GM19463 (cell line): ENCODE results near the gene PLEKHH1.
"Not testable (repeated sequence)": the region's sequence is repeated elsewhere in the genome, so short reads cannot be mapped to it uniquely, and the experiment has no call there.

Experiments
- ATAC-seq: cut with Tn5 transposase; IDR thresholded peaks from one replicate; pipeline ENCODE4 v1.9.1; 2021; ENCODE audit warnings: mild to moderate bottlenecking, moderate library complexity; ENCODE audit not compliant: unreplicated experiment

PLEKHH1 gene

DNA sequence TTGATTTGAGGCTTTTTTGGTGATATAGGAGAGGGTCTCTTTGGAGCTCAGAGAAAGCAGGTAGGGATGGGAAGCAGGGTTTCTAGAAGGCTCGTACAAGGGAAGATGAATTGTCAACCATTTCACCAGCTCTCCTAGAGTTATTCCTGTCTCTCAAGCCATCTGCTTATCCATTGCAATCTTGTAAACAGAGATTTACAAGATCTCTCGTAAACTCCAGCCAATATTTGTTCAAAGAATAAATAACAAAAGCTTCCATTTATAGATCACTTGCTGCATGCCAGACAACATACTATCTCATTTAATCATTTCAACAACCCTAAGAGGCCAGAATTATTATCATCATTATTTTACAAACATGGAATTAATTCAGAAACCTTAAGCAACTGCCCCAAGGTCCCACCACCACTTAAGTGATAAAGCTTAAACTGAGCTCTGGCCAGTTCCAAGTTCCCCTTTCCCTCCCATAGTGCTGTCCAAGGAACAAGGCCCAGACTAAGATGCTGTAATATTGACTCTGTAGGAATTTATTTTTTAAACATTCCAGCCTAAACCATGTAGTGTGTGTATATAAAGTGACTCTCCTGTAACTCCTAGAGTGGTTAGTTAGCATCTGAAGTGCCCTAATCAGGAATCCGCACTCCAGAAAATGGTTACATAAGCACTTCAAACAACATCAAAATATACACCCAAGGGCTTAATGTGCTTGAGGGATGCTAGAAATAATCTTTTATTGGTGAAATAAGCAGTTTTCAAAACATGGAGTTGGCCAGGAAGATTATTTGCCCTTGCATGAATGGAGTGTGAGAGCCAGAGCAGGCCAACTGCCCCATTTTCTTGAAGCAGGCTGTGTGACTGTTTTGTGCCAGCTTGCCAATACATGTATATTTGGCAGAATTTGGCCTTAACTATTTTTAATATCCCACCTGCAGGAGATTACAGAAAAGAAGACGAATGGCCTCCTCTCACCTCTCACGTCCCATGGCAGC, 2.8 kb upstream of the PLEKHH1 start:
- ATAC-seq: no peak

DNA sequence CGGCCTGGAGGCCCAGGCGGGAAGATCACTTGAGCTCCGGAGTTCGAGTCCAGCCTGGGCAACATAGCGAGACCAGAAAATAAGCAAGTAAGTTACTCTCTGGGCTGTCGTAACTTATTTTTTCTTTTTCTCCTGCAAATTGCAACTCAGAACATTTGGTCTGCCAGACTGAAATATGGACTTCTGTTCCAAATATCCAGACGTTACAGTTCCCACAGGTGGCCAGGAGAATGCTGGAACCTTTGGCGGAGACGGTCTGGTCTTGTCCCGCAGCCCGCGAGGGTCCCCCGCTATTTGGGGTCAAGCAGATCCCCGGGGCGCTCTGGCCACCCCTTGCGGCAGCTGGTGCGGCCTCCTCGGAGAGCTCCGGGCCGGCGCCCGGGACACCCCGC, 488 bp upstream of the PLEKHH1 start:
- ATAC-seq: no peak

DNA sequence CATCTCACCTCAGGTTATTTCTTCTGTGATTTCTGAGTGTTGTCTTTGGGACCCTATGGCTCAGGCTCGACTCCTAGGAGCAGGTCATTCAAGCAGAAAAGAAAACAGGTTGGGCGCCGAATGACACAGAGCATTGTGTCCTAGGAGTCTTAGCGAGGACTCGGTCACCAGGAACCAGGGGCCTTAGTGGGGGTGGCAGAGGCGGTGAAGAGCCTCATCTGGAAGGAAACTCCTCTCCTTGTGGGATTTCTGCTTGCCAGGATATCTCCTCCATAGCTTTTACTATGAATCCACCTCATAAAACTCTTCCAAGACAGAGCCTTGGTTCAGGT, 630 bp downstream of the PLEKHH1 start:
- no peak for ATAC-seq

DNA sequence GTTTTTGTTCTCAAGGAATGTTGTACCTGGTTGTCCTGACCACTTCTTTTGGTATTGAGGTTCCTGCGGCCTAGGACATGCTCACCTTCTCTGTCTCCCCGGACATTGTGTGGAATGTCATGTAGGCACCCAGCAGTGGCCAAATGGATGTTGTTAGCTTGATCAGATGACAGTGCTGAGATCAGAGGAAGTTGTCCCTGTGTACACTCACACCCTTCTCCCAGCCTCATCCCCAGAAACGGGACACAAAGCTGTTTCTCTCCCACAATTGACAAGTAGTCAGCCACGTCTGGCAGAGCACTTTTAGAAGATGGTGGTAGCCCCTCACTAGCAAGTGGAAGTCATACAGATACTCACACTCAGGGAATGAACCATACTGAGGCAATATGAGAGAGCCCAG, 3.0 kb downstream of the PLEKHH1 start:
- no peak for ATAC-seq

DNA sequence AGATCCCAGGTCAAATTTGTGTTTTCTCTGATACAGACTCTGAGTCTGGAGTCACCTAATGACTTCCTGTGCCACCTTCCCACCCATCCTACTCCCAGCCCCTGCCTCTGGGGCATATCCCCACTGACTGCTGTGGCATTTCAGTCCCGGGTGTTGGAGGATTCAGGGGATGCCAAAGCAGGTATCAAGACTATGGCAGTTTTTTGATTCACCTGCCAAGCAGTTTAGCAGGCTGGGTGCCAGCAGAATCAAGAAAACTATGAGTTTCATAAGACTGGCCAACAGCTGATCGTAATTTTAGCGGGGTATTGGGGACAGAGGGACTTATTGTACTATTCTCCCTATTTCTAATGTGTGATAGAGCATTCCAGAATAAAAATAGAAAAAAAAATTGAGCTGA, 4.6 kb downstream of the PLEKHH1 start:
- ATAC-seq: no peak

DNA sequence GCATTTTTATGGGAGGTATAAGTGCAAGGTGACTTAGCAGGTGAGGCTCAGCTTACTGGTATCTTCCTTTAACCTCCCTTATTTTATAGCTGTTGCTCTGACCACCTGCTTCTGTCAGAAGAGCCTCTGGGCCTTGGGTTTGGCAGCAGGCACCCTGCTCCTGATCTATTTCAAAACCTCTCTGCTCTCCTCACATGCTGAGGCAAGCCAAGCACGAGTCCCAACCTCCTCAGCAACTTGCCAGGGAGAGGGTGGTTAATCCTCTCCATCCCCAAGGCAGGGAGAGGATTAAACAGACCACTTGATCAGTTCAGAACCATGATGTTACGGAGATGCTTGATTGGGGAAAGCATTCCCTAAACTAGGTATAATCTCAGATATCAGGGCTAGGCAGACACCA, 5.4 kb downstream of the PLEKHH1 start:
- no peak for ATAC-seq

DNA sequence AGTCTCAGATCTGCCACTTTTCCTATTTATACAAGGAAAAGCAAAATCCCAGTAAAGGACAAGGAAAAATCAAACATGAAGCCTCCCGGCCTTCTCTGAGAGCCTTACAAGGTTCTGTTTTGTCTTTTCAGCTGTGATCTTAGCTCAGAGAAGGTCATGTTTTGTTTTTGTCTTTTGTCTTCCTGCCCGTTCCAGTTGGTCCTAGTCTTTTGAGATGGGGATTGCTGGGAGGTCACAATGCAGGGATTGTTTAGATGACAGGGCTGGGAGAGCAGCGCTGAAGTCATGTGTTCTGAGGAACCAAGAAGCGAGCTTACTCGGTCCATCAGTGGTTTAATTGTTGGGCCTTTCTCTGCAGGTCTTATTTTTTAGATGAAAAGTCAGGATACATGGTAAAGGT, 6.0 kb downstream of the PLEKHH1 start:
- ATAC-seq: no peak

DNA sequence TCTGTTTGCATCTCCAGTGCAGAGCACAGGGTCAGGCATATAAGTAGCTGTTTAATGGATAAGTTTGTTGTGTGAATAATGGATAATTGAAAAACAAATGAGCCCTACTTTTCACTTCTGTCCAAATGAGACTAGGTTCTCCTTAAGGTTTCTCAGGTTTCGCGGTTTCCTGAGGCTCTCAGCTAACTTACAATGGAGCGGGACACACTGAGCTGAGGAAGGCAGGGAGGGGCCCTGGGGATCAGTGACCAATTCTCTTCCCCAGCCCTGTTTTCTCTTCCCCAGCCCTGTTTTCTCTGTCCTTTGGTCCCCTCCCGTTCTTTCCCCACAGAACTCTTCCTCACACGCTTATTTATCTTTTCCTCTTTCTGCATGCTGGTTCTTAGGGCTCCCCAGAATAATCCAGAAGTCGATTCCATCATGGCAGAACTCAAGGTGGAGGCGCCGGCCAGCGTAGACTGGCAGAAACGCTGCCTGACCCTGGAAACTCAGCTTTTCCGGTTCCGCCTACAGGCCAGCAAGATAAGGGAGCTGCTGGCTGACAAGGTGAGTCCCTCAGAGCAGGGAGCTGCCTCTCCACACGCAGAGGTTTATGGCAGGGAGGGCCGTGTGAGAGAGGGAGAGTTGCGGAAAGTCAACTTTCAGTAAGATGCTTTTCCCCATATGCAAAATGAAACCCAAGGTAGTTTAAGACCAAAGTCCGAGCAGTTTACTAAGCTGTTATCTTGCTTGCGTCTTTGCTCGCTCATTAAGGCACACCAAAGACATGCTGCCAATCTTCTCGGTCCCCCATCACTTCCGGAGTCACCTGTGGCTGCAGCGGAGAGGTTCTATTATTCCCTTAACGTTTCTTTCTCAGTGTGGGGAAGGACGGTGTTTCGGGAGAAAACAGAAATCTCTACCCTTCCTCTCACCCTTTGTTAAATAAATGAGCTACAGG, 8.6 kb downstream of the PLEKHH1 start:
- ATAC-seq: no peak

DNA sequence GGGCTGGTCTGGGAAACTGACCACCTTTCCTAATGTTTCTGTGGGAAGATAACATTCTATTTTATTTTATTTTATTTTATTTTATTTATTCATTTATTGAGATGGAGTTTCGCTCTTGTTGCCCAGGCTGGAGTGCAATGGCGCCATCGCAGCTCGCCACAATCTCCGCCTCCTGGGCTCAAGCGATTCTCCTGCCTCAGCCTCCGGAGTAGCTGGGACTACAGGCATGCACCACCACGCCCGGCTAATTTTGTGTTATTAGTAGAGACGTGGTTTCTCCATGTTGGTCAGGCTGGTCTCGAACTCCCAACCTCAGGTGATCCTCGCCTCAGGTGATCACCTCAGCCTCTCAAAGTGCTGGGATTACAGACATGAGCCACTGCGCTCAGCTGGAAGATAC, 9.5 kb downstream of the PLEKHH1 start:
- not testable (repeated sequence) for ATAC-seq

DNA sequence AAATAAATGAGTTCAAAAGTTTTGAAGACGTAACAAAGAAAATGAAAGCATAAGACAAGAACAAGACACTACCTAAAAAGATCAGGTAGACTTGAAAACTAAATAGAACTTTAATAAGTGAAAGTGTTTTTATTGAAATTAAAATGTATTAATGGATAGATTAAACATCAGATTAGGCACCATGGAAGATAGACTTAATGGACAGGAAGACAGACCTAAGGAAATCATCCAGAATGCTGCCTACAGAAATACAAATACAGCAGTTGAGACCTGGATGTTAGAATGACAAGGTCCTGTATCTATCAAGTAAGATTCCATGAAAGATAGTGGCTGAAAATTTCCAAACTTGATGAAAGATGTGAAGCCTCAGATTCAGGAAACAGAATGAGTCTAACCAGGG, 11.5 kb downstream of the PLEKHH1 start:
- no peak for ATAC-seq

DNA sequence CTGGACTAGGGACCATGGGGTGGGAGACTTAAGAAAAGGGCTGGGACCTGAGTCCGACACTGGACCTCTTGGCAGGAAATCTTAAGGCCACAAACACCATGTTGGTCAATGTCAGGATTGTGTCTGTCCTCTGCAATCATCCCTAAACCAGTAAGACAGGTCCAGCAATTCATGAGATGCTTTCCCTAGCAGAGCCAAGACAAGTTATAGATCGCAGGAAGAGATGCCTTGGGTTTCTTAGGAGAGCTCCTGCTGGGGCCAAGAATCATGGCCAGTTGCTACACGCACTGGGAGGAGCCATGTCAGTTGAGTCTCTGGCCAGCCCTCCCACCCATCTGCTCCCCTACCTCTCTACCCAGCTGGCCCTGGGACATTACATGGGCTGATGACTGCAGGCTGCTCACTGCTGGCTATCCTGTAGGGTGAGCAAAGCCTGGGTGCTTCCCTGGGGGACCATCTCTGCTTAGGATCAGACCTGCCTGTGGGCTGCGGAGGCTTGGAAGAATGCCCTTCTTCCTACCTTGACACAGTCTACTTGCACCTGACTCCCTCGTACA, 14.2 kb downstream of the PLEKHH1 start:
- no peak for ATAC-seq

DNA sequence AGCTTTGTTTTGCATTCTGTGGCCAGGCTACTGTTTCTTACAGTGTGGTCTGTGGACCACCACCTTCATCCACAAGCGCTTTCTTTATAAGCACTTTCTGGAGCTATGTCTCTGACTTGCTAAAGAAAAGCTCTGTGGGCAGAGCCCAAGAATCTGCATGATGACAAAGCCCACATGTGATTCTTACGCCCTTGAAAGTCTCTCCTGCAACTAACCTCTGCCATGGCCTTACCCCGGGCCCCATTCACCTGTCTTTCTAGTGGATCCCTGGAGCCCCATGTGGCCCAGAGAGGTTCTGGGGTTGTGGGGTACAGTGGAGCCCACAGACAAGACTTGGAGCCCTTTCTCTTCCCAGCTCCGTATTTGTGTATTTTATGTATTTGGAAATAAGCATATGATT, 16.6 kb downstream of the PLEKHH1 start:
- ATAC-seq: no peak

DNA sequence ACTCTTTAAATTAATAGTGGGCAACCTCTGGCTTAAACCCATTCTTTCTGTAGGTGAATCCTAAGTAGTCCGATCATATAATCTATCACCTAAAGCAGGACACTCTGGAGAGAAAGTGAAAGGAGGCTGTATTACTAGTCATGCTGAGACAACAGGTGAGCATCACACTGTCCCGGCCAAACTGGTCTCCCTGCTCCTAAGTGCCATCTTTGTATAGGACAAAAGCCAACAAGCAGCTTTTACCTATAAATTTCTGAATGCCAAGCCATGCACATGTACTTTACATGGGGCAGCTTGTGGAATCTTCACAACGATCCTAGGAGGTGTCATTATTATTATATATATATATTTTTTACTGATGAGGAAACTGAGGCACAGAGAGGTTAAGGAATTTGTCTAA, 18.0 kb downstream of the PLEKHH1 start:
- no peak for ATAC-seq

DNA sequence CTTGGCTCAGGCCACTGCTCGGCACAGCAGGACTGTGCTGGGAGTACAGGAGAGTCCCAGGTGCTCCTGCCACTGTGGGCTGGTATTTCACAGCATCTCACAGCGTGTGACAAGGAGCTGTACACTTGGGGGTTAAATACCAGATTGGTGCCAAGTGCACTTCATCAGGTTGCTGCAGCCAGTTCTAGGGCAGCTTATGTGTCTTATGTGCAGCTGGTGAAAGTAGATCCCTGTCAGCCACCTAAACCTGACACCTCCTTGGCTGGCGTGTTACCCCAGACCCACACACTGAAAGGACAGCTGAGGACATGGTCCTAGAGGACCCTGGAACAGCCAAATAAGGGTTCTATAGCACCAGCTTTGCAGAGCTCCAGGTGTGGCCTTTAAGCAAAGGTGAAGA, 18.9 kb downstream of the PLEKHH1 start:
- no peak for ATAC-seq

DNA sequence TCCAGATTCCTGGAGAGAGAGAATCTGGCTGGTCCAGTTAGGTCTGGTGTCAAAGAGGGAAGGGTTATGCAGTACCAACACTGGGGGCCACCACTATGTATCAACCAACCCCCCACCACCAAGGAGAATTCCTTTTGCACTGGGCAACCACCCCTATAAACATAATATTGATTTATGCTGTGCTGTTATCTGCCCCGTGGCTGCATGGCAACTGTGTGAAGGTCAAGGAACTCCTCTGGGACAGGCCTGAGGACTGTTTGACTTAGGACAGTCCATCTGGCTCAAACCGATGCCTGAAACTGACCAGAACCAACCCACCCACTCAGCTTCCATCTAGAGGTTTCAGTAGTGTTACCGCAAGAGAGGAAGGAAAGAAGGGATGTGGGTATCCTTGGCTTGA, 20.5 kb downstream of the PLEKHH1 start:
- ATAC-seq: no peak

DNA sequence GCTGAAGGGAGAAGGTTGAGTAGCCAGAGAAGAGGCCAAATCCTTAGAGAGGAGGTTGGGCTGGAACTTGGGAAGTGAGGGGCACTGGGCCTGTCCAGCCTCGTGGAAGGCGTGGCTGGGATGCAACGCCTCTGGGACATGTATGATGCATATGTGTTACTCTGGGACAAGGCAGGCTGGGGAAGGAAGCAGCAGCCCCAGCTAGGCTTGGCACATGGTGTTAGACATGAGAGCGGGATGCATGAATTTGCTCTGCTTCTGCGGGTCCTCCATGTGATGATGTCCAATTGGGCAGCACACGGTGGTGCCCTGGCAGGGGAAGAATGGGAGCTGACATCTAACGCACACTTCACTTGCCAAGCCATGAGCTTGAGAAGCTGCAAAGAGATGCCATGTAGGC, 21.3 kb downstream of the PLEKHH1 start:
- ATAC-seq: no peak

DNA sequence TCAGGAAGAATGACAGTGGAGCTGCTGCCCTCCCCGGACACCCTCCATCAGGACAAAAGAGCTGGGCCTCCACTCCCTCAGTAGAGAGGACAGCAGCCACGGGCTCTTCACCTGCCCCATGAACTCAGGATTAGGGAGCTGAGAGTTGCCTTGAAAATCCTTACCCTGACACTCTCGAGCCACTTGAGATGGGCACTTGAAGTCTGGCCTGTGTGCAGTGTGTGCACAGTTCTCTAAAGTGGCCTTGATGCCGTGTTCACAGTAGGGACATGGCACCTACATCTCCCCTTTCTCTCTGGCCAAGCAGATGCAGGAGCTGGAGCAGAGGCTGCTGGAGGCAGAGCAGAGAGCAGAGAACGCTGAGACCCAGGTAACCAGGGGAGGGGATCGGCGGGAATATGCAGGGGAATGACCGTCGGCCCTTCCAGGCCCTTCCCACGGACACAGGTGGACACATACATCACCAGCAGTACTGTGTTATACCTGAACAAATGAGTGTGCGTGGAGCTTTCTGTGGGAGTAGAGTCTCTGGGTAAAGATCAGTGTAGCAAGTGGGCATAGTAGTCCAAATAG, 22.5 kb downstream of the PLEKHH1 start:
- no peak for ATAC-seq

DNA sequence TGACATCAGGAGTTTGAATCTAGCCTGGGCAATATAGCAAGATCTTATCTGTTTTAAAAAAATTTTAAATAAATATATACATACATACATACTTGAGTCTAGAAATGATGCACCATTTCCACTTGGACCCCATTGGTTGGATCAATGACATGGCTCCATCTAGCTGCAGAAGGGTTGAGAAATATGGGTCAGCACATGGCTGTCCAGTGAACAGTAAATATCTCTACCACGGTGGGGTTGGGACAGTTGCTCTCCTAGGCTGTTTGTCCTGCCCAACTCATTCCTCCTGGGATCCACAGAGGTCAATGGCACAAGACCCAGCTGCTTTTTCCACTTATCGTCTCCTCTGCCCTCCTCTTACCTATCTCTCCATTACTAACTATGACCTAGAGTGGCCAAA, 23.6 kb downstream of the PLEKHH1 start:
- ATAC-seq: no peak

DNA sequence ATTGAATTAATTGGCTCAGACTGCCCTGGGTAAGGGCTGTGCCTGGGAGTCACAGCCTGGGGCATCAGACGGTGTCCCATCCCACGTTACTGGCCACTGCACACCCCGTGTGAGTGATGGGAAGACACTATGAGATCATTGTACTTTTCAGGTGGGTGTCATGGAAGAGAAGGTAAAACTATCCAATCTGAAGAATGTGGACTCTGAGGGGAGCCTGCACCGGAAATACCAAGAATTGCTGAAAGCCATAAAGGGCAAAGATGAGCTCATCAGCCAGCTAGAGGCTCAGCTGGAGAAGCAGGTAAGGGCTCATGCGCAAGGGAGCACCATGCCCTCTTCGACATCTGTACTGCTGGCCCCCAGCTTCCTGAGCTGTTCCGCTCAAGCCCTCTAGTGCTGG, 24.0 kb downstream of the PLEKHH1 start:
- ATAC-seq: no peak

DNA sequence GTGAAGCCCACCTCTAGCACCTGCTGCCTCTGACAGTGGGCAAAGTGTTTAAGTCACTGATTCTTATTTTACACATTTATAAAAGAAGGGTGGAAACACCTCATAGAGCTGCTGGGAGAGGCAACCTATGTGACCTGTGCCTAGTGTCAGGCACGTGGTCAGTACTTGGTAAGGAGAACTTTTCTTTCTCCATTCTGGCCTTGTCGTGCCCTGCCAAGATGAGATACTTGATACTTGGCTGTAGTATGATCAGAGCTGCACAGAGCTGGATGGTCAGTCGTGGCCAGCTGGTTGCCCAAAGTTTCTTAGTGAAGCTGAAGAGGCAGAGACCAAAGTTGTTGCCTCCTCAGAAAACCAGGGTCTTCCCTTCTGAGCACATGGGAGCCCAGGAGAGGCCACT, 24.6 kb downstream of the PLEKHH1 start:
- no peak for ATAC-seq

DNA sequence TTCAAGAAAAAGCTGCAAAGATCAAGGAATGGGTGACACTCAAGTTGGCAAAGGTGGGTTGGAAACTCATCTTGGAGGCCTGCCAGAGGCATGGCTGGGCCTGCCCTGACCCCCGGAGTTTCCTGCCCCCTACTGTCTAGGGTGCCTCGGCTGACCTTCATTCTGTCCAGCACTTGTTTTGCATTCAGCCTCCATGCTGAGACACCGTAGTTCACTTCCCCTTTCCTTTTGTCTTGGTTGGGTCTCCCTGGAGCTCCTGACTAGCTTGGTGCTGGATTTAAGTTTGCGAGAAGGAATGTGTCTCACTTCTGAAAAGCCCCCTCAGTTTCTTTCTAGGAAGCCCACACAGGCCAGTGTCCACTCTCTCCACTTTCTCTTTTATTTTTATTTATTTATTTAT, 26.5 kb downstream of the PLEKHH1 start:
- no peak for ATAC-seq
